K562 (cell line): ENCODE results near the gene OPCML. TPM values are rescaled to one million over a fixed set of nuclear protein-coding genes. Genes with fewer than 3 reads are reported as not detected.

ENCODE experiments used
- HNRNPK ChIP-seq: fragments of 200-400 bp; formaldehyde crosslinking; IDR thresholded peaks from one replicate; pipeline ENCODE4 v1.6.1; 2018; ENCODE audit warnings: mild to moderate bottlenecking, low read depth, low read length; ENCODE audit not compliant: poor library complexity, severe bottlenecking
- HNRNPLL ChIP-seq: fragments of 200-400 bp; formaldehyde crosslinking; IDR thresholded peaks from 2 replicates; pipeline ENCODE4 v1.6.1; 2017; ENCODE audit warnings: low read length, low read depth, mild to moderate bottlenecking; ENCODE audit not compliant: poor library complexity, severe bottlenecking
- KDM1A ChIP-seq, 2 experiments: fragments of 450-650 bp; IDR thresholded peaks; 2 replicates each; pipeline ENCODE4 v1.6.1; 2016; ENCODE audit warnings: mild to moderate bottlenecking in 2 of 2
- L3MBTL2 ChIP-seq: fragments of 450-650 bp; IDR thresholded peaks from 2 replicates; pipeline ENCODE4 v1.6.1; 2016; ENCODE audit warnings: mild to moderate bottlenecking, moderate library complexity
- NFATC3 ChIP-seq: fragments of 450-650 bp; IDR thresholded peaks from 2 replicates; pipeline ENCODE4 v1.6.1; 2017; ENCODE audit warnings: mild to moderate bottlenecking
- POLR2H ChIP-seq: IDR thresholded peaks from 2 replicates; pipeline ENCODE4 v1.6.1; 2016; ENCODE audit warnings: missing genetic modification characterization, low read depth, mild to moderate bottlenecking, control low read depth, missing compliant biosample characterization, moderate library complexity
- POLR3A ChIP-seq: IDR thresholded peaks from 2 replicates; pipeline ENCODE4 v1.6.1; 2011; ENCODE audit warnings: borderline replicate concordance, mild to moderate bottlenecking, moderate library complexity; ENCODE audit not compliant: insufficient read length, insufficient read depth; ENCODE audit errors: extremely low read depth
- TCF7L2 ChIP-seq: fragments of 150-350 bp; IDR thresholded peaks from 2 replicates; pipeline ENCODE4 v1.6.1; 2016; ENCODE audit warnings: low read depth, mild to moderate bottlenecking, low read length, moderate library complexity
- ZNF584 ChIP-seq: fragments of 200-800 bp; sonication (Bioruptor generic); IDR thresholded peaks from 2 replicates; pipeline ENCODE4 v1.6.1; 2016; ENCODE audit warnings: low read depth, mild to moderate bottlenecking, missing genetic modification characterization, missing compliant biosample characterization
- polyA plus RNA-seq, 8 experiments: library from polyadenylated mRNA; depleted of rRNA in 4 of 8; stranded (reverse) in 5 of 8; unstranded in 3 of 8; fragments of >200 nt; fragmentation: Nextera tagmentation in 2 of 8; fragmentation: Illumina TruSeq in 1 of 8; extraction: Ambion mirVana in 2 of 8; extraction: Trizol in 1 of 8; gene quantifications; 2 replicates each; pipeline versions ENCODE4 v1.2.1 to v1.2.3, GENCODE V29; 2011 to 2014; ENCODE audit warnings: inconsistent platforms in 1 of 8, missing spikeins in 1 of 8
- total RNA-seq, 7 experiments: library from RNA; depleted of rRNA in 6 of 7; stranded (reverse); fragments of >200 nt in 6 of 7; fragmentation: Illumina TruSeq in 2 of 7; extraction: Trizol in 2 of 7; gene quantifications; 2 replicates each; pipeline versions ENCODE4 v1.2.1 to v1.2.3, GENCODE V29; 2011 to 2021; ENCODE audit warnings: low replicate concordance in 1 of 7
- TF ChIP-seq, protein P1 (sequence below): fragments of 250-450 bp; sonication (Bioruptor Pico); IDR thresholded peaks from 2 replicates; pipeline ENCODE4 v1.5.0; 2021; ENCODE audit warnings: mild to moderate bottlenecking, borderline replicate concordance
- TF ChIP-seq, protein P2 (sequence below): fragments of 450-650 bp; formaldehyde crosslinking; IDR thresholded peaks from 2 replicates; pipeline ENCODE4 v1.4.0; 2022; ENCODE audit warnings: missing genetic modification characterization
- TF ChIP-seq, protein P3 (sequence below): fragments of 450-650 bp; IDR thresholded peaks from 2 replicates; pipeline ENCODE4 v1.6.1; 2016; ENCODE audit warnings: antibody characterized with exemption

OPCML gene
- total and polyA plus RNA-seq, 9 of the 15 experiments (the other 6 are each of a cell fraction or from before 2014, with no cell fraction given): not detected

GRCh38 chr11:132686886-132687285 is 845.4 kb downstream of the OPCML start (continued):
- TF ChIP-seq, protein P1, sequence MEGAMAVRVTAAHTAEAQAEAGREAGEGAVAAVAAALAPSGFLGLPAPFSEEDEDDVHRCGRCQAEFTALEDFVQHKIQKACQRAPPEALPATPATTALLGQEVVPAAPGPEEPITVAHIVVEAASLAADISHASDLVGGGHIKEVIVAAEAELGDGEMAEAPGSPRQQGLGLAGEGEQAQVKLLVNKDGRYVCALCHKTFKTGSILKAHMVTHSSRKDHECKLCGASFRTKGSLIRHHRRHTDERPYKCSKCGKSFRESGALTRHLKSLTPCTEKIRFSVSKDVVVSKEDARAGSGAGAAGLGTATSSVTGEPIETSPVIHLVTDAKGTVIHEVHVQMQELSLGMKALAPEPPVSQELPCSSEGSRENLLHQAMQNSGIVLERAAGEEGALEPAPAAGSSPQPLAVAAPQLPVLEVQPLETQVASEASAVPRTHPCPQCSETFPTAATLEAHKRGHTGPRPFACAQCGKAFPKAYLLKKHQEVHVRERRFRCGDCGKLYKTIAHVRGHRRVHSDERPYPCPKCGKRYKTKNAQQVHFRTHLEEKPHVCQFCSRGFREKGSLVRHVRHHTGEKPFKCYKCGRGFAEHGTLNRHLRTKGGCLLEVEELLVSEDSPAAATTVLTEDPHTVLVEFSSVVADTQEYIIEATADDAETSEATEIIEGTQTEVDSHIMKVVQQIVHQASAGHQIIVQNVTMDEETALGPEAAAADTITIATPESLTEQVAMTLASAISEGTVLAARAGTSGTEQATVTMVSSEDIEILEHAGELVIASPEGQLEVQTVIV: no peak
- TF ChIP-seq L3MBTL2 (no peak), HNRNPLL (no peak), NFATC3 (no peak), HNRNPK (no peak), POLR3A (no peak), POLR2H (tag) (no peak), TCF7L2 (no peak), KDM1A (IDR thresholded peaks at IDR 0.05) (no peak), ZNF584 (CRISPR knock-in tag) (no peak)
- TF ChIP-seq, protein P2, sequence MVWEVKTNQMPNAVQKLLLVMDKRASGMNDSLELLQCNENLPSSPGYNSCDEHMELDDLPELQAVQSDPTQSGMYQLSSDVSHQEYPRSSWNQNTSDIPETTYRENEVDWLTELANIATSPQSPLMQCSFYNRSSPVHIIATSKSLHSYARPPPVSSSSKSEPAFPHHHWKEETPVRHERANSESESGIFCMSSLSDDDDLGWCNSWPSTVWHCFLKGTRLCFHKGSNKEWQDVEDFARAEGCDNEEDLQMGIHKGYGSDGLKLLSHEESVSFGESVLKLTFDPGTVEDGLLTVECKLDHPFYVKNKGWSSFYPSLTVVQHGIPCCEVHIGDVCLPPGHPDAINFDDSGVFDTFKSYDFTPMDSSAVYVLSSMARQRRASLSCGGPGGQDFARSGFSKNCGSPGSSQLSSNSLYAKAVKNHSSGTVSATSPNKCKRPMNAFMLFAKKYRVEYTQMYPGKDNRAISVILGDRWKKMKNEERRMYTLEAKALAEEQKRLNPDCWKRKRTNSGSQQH (CRISPR knock-in tag): no peak
- TF ChIP-seq, protein P3, sequence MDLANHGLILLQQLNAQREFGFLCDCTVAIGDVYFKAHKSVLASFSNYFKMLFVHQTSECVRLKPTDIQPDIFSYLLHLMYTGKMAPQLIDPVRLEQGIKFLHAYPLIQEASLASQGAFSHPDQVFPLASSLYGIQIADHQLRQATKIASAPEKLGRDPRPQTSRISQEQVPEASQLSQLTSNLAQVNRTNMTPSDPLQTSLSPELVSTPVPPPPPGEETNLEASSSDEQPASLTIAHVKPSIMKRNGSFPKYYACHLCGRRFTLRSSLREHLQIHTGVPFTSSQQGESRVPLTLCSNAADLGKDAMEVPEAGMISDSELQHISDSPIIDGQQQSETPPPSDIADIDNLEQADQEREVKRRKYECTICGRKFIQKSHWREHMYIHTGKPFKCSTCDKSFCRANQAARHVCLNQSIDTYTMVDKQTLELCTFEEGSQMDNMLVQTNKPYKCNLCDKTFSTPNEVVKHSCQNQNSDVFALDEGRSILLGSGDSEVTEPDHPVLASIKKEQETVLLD: no peak
- TF ChIP-seq, all 486 proteins: peak for 0
